ENCODE results near the gene SLC1A1.

Gene SLC1A1

GRCh38 chr9:4579001-4579400, 88.7 kb downstream of the SLC1A1 start:
- no peak overlapping the region for H3K4me3 ChIP-seq (ENCODE audit: low read length)
- H3K36me3 ChIP-seq (ENCODE audit: insufficient read depth, low read length) = no peaks in the 10 kb centered on the region
- no peaks in the 10 kb centered on the region for H3K27me3 ChIP-seq (ENCODE audit: insufficient read depth, low read length)
- H3K9me3 ChIP-seq (ENCODE audit: low read length) = no peaks in the 10 kb centered on the region
- H2AFZ ChIP-seq (ENCODE audit: low read depth, low read length) = no peak overlapping the region
- peaks cover 4% of the 10 kb centered on the region for H3K4me1 ChIP-seq (ENCODE audit: insufficient read depth, low read length)

- no peaks in the 10 kb centered on the region for H3K27me3 ChIP-seq (ENCODE audit: insufficient read depth, low read length)
- no peak overlapping the region for H3K4me3 ChIP-seq (ENCODE audit: low read length)
- H3K36me3 ChIP-seq (ENCODE audit: insufficient read depth, low read length) = no peaks in the 10 kb centered on the region
- peaks cover 4% of the 10 kb centered on the region for H3K4me1 ChIP-seq (ENCODE audit: insufficient read depth, low read length)
- H3K9me3 ChIP-seq (ENCODE audit: low read length) = no peaks in the 10 kb centered on the region
- H2AFZ ChIP-seq (ENCODE audit: low read depth, low read length) = no peak overlapping the region
Measured at GRCh38 chr9:4581035-4581760, 90.9 kb downstream of the SLC1A1 start.

GRCh38 chr9:4581861-4582565, 91.7 kb downstream of the SLC1A1 start:
- H3K4me3 ChIP-seq (ENCODE audit: low read length) = no peak overlapping the region
- H3K4me1 ChIP-seq (ENCODE audit: insufficient read depth, low read length) = peaks cover 4% of the 10 kb centered on the region
- H3K9me3 ChIP-seq (ENCODE audit: low read length) = no peaks in the 10 kb centered on the region
- no peak overlapping the region for H2AFZ ChIP-seq (ENCODE audit: low read depth, low read length)
- H3K36me3 ChIP-seq (ENCODE audit: insufficient read depth, low read length) = no peaks in the 10 kb centered on the region
- no peaks in the 10 kb centered on the region for H3K27me3 ChIP-seq (ENCODE audit: insufficient read depth, low read length)

- Histone ChIP-seq H3K4me1 (ENCODE audit: insufficient read depth, low read length) (peaks cover 4% of the 10 kb centered on the region), H3K9me3 (ENCODE audit: low read length) (no peaks in the 10 kb centered on the region), H3K4me3 (ENCODE audit: low read length) (no peak overlapping the region), H2AFZ (ENCODE audit: low read depth, low read length) (no peak overlapping the region), H3K36me3 (ENCODE audit: insufficient read depth, low read length) (no peaks in the 10 kb centered on the region), H3K27me3 (ENCODE audit: insufficient read depth, low read length) (no peaks in the 10 kb centered on the region)
Measured at GRCh38 chr9:4583001-4583400, 92.7 kb downstream of the SLC1A1 start.

GRCh38 chr9:4584636-4585035, 94.4 kb downstream of the SLC1A1 start:
- Histone ChIP-seq H3K4me3 (ENCODE audit: low read length) (no peak overlapping the region), H2AFZ (ENCODE audit: low read depth, low read length) (no peak overlapping the region), H3K4me1 (ENCODE audit: insufficient read depth, low read length) (peaks cover 4% of the 10 kb centered on the region), H3K27me3 (ENCODE audit: insufficient read depth, low read length) (no peaks in the 10 kb centered on the region), H3K36me3 (ENCODE audit: insufficient read depth, low read length) (no peaks in the 10 kb centered on the region), H3K9me3 (ENCODE audit: low read length) (no peaks in the 10 kb centered on the region)

- no peaks in the 10 kb centered on the region for H3K36me3 ChIP-seq (ENCODE audit: insufficient read depth, low read length)
- H3K27me3 ChIP-seq (ENCODE audit: insufficient read depth, low read length) = no peaks in the 10 kb centered on the region
- H3K4me3 ChIP-seq (ENCODE audit: low read length) = no peak overlapping the region
- H2AFZ ChIP-seq (ENCODE audit: low read depth, low read length) = no peak overlapping the region
- peaks cover 4% of the 10 kb centered on the region for H3K4me1 ChIP-seq (ENCODE audit: insufficient read depth, low read length)
- no peaks in the 10 kb centered on the region for H3K9me3 ChIP-seq (ENCODE audit: low read length)
Measured at GRCh38 chr9:4585135-4585534, 94.9 kb downstream of the SLC1A1 start.

GRCh38 chr9:4588721-4589120, 98.5 kb downstream of the SLC1A1 start:
- Histone ChIP-seq H3K36me3 (ENCODE audit: insufficient read depth, low read length) (no peaks in the 10 kb centered on the region), H3K27me3 (ENCODE audit: insufficient read depth, low read length) (no peaks in the 10 kb centered on the region), H3K9me3 (ENCODE audit: low read length) (no peaks in the 10 kb centered on the region), H3K4me3 (ENCODE audit: low read length) (no peak overlapping the region), H3K4me1 (ENCODE audit: insufficient read depth, low read length) (no peaks in the 10 kb centered on the region), H2AFZ (ENCODE audit: low read depth, low read length) (no peak overlapping the region)

GRCh38 chr9:4590430-4591122, 100.3 kb downstream of the SLC1A1 start:
- Histone ChIP-seq H3K9me3 (ENCODE audit: low read length) (no peaks in the 10 kb centered on the region), H3K4me3 (ENCODE audit: low read length) (no peak overlapping the region), H3K4me1 (ENCODE audit: insufficient read depth, low read length) (no peaks in the 10 kb centered on the region), H3K36me3 (ENCODE audit: insufficient read depth, low read length) (no peaks in the 10 kb centered on the region), H2AFZ (ENCODE audit: low read depth, low read length) (no peak overlapping the region), H3K27me3 (ENCODE audit: insufficient read depth, low read length) (no peaks in the 10 kb centered on the region)

- no peaks in the 10 kb centered on the region for H3K27me3 ChIP-seq (ENCODE audit: insufficient read depth, low read length)
- H3K4me1 ChIP-seq (ENCODE audit: insufficient read depth, low read length) = no peaks in the 10 kb centered on the region
- no peaks in the 10 kb centered on the region for H3K36me3 ChIP-seq (ENCODE audit: insufficient read depth, low read length)
- H3K9me3 ChIP-seq (ENCODE audit: low read length) = no peaks in the 10 kb centered on the region
- no peak overlapping the region for H3K4me3 ChIP-seq (ENCODE audit: low read length)
- no peak overlapping the region for H2AFZ ChIP-seq (ENCODE audit: low read depth, low read length)
Measured at GRCh38 chr9:4591123-4591500, 100.8 kb downstream of the SLC1A1 start.

- no peaks in the 10 kb centered on the region for H3K4me1 ChIP-seq (ENCODE audit: insufficient read depth, low read length)
- H3K9me3 ChIP-seq (ENCODE audit: low read length) = no peaks in the 10 kb centered on the region
- no peak overlapping the region for H3K4me3 ChIP-seq (ENCODE audit: low read length)
- no peak overlapping the region for H2AFZ ChIP-seq (ENCODE audit: low read depth, low read length)
- H3K36me3 ChIP-seq (ENCODE audit: insufficient read depth, low read length) = no peaks in the 10 kb centered on the region
- no peaks in the 10 kb centered on the region for H3K27me3 ChIP-seq (ENCODE audit: insufficient read depth, low read length)
Measured at GRCh38 chr9:4592295-4592694, 102.0 kb downstream of the SLC1A1 start.

- Histone ChIP-seq H3K4me1 (ENCODE audit: insufficient read depth, low read length) (no peaks in the 10 kb centered on the region), H3K9me3 (ENCODE audit: low read length) (no peaks in the 10 kb centered on the region), H3K27me3 (ENCODE audit: insufficient read depth, low read length) (no peaks in the 10 kb centered on the region), H3K4me3 (ENCODE audit: low read length) (no peak overlapping the region), H3K36me3 (ENCODE audit: insufficient read depth, low read length) (no peaks in the 10 kb centered on the region), H2AFZ (ENCODE audit: low read depth, low read length) (no peak overlapping the region)
Measured at GRCh38 chr9:4592886-4593285, 102.6 kb downstream of the SLC1A1 start.

GRCh38 chr9:4594545-4594944, 104.3 kb downstream of the SLC1A1 start:
- Histone ChIP-seq H3K27me3 (ENCODE audit: insufficient read depth, low read length) (no peaks in the 10 kb centered on the region), H3K9me3 (ENCODE audit: low read length) (no peaks in the 10 kb centered on the region), H3K4me1 (ENCODE audit: insufficient read depth, low read length) (no peaks in the 10 kb centered on the region), H3K36me3 (ENCODE audit: insufficient read depth, low read length) (no peaks in the 10 kb centered on the region), H2AFZ (ENCODE audit: low read depth, low read length) (no peak overlapping the region), H3K4me3 (ENCODE audit: low read length) (no peak overlapping the region)

- Histone ChIP-seq H2AFZ (ENCODE audit: low read depth, low read length) (no peak overlapping the region), H3K36me3 (ENCODE audit: insufficient read depth, low read length) (no peaks in the 10 kb centered on the region), H3K4me1 (ENCODE audit: insufficient read depth, low read length) (no peaks in the 10 kb centered on the region), H3K4me3 (ENCODE audit: low read length) (no peak overlapping the region), H3K9me3 (ENCODE audit: low read length) (no peaks in the 10 kb centered on the region), H3K27me3 (ENCODE audit: insufficient read depth, low read length) (no peaks in the 10 kb centered on the region)
Measured at GRCh38 chr9:4594994-4595393, 104.7 kb downstream of the SLC1A1 start.
